Smooth muscle cell (in vitro differentiated cells): ENCODE results near the gene PHKB. TPM values are rescaled to one million over a fixed set of nuclear protein-coding genes. Genes with fewer than 3 reads are reported as not detected.
"Not testable (repeated sequence)": the region's sequence is repeated elsewhere in the genome, so short reads cannot be mapped to it uniquely, and the experiment has no call there.

Experiments
- DNase-seq: peaks from one replicate; lab custom pipeline; 2025; ENCODE audit not compliant: unreplicated experiment; lab: John Stamatoyannopoulos, UW
- H2AFZ ChIP-seq: fragments of 200-600 bp; sonication (generic); 2 replicates; pipeline ENCODE4 v1.6.0; 2016; ENCODE audit warnings: antibody characterized with exemption, low read depth, mild to moderate bottlenecking
- H3F3A ChIP-seq: fragments of 200-600 bp; sonication (generic); 2 replicates; pipeline ENCODE4 v1.6.0; 2017; ENCODE audit warnings: antibody characterized with exemption, low read depth
- H3K27ac ChIP-seq: fragments of 200-600 bp; sonication (generic); 2 replicates; pipeline ENCODE4 v1.5.1; 2016; ENCODE audit warnings: low read depth, mild to moderate bottlenecking
- H3K27me3 ChIP-seq: fragments of 200-600 bp; sonication (generic); 2 replicates; pipeline ENCODE4 v1.6.1; 2016; ENCODE audit warnings: low read depth, mild to moderate bottlenecking
- H3K36me3 ChIP-seq: fragments of 200-600 bp; sonication (generic); 2 replicates; pipeline ENCODE4 v1.5.1; 2016; ENCODE audit warnings: low read depth
- H3K4me1 ChIP-seq: fragments of 200-600 bp; sonication (generic); 2 replicates; pipeline ENCODE4 v1.5.1; 2016; ENCODE audit warnings: low read depth
- H3K4me2 ChIP-seq: fragments of 200-600 bp; sonication (generic); 2 replicates; pipeline ENCODE4 v1.6.0; 2016; ENCODE audit warnings: mild to moderate bottlenecking
- H3K4me3 ChIP-seq: fragments of 200-600 bp; sonication (generic); 2 replicates; pipeline ENCODE4 v1.5.1; 2016; ENCODE audit warnings: mild to moderate bottlenecking
- H3K79me2 ChIP-seq: fragments of 200-600 bp; sonication (generic); 2 replicates; pipeline ENCODE4 v1.6.0; 2016; ENCODE audit warnings: low read depth, mild to moderate bottlenecking
- H3K9ac ChIP-seq: fragments of 200-600 bp; sonication (generic); 2 replicates; pipeline ENCODE4 v1.6.0; 2016; ENCODE audit warnings: low read depth
- H3K9me3 ChIP-seq: fragments of 200-600 bp; sonication (generic); replicated peaks from 2 replicates; pipeline ENCODE4 v1.5.1; 2016; ENCODE audit warnings: low read depth
- H4K20me1 ChIP-seq: fragments of 200-600 bp; sonication (generic); 2 replicates; pipeline ENCODE4 v1.6.0; 2016; ENCODE audit warnings: low read depth
- CTCF ChIP-seq: fragments of 200-600 bp; sonication (generic); IDR thresholded peaks from 2 replicates; pipeline ENCODE4 v1.5.1; 2017; ENCODE audit warnings: borderline replicate concordance, mild to moderate bottlenecking, antibody characterized with exemption; ENCODE audit not compliant: insufficient read depth, poor library complexity, severe bottlenecking
- WGBS: methylation state at CpG from one replicate; pipeline ENCODE4 v1.1.7; 2016; ENCODE audit warnings: low lambda C conversion rate; 5-methylcytosine and 5-hydroxymethylcytosine counted together
- polyA plus RNA-seq: library from polyadenylated mRNA; unstranded; fragments of >200 nt; fragmentation: Nextera tagmentation; extraction: Ambion mirVana; gene quantifications from 2 replicates; pipeline ENCODE4 v1.2.1, GENCODE V29; 2016
- total RNA-seq: library from RNA; depleted of rRNA; stranded (reverse); fragments of >200 nt; gene quantifications from 2 replicates; pipeline ENCODE4 v1.2.3, GENCODE V29; 2014

The PHKB gene
- total and polyA plus RNA-seq, 2 experiments from 2014 or later = 11.4 to 30.3 TPM

DNA sequence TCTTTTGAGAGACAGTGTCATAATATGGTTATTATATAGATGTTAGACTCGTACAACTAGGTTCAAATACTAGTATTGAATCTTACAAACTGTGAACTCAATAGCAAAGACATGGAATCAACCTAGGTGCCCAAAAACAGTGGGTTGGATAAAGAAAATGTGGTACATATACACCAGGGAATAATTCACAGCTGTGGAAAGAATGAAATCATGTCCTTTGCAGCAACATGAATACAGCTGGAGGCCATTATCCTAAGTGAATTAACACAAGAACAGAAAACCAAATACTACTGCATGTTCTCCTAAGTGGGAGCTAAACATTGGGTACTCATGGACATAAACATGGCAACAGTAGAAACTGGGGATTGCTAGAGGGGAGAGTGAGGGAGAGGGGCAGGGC is 8.1 kb downstream of the PHKB start:
- Histone ChIP-seq H4K20me1 (peaks cover 7% of the 10 kb centered on the region), H3K27ac (no peak overlapping the region), H3F3A (no peaks in the 10 kb centered on the region), H3K36me3 (no peaks in the 10 kb centered on the region), H2AFZ (no peak overlapping the region), H3K4me1 (peaks cover 7% of the 10 kb centered on the region), H3K4me3 (no peak overlapping the region), H3K4me2 (no peak overlapping the region), H3K9me3 (no peaks in the 10 kb centered on the region), H3K9ac (no peak overlapping the region), H3K79me2 (peaks cover 21% of the 10 kb centered on the region), H3K27me3 (no peaks in the 10 kb centered on the region)
- DNase-seq = no peak
- no peak for TF ChIP-seq CTCF
- WGBS = 91% methylated on average over 1 of the region's 1 CpG

GRCh38 chr16:47470211-47470610 is 9.1 kb downstream of the PHKB start:
- Histone ChIP-seq H3K4me2 (no peak overlapping the region), H3K36me3 (no peaks in the 10 kb centered on the region), H3K4me3 (no peak overlapping the region), H3F3A (no peaks in the 10 kb centered on the region), H3K27me3 (no peaks in the 10 kb centered on the region), H2AFZ (no peak overlapping the region), H3K9me3 (no peaks in the 10 kb centered on the region), H3K79me2 (peaks cover 21% of the 10 kb centered on the region), H3K27ac (no peak overlapping the region), H3K9ac (no peak overlapping the region), H3K4me1 (peaks cover 7% of the 10 kb centered on the region), H4K20me1 (peaks cover 7% of the 10 kb centered on the region)
- no peak for DNase-seq
- TF ChIP-seq CTCF = no peak
- 87% methylated on average over 7 of the region's 7 CpGs for WGBS

- Histone ChIP-seq H3K4me2 (no peak overlapping the region), H3F3A (no peaks in the 10 kb centered on the region), H4K20me1 (peaks cover 7% of the 10 kb centered on the region), H3K9ac (no peak overlapping the region), H3K79me2 (peaks cover 20% of the 10 kb centered on the region), H3K4me3 (no peak overlapping the region), H3K4me1 (peaks cover 7% of the 10 kb centered on the region), H3K27ac (no peak overlapping the region), H3K9me3 (no peaks in the 10 kb centered on the region), H2AFZ (no peak overlapping the region), H3K27me3 (no peaks in the 10 kb centered on the region), H3K36me3 (no peaks in the 10 kb centered on the region)
- 94% methylated on average over 1 of the region's 1 CpG for WGBS
- no peak for TF ChIP-seq CTCF
- DNase-seq = no peak
These were observed 9.7 kb downstream of the PHKB start for GRCh38 chr16:47470810-47471209.

DNA sequence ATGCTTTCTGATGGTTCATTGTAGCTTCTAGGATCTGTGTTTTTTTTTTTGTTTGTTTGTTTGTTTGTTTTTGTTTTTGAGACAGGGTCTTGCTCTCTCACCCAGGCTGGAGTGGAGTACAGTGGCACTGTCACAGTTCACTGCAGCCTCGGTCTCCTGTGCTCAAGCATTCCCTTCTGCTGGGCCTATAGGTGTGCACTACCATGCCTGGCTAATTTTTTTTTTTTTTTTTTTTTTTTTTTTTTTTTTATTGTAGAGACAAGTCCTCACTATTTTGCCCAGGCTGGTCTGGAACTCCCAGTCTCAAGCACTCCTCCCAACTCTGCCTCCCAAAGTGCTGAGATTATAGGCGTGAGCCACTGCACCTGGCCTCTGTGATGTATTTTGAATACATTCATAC is 11.9 kb downstream of the PHKB start:
- DNase-seq, H3K9me3 ChIP-seq, H3K9ac ChIP-seq, H3K4me1 ChIP-seq, H3K27me3 ChIP-seq, H3K27ac ChIP-seq, H3K4me2 ChIP-seq, H3F3A ChIP-seq, H2AFZ ChIP-seq, H4K20me1 ChIP-seq, H3K79me2 ChIP-seq, H3K4me3 ChIP-seq, H3K36me3 ChIP-seq: not testable (repeated sequence)
- WGBS = 90% methylated on average over 2 of the region's 2 CpGs
